Body of pancreas (tissue), 4 donors: Measurements from ENCODE around the gene LRRC23.
"Not testable (repeated sequence)": the region's sequence is repeated elsewhere in the genome, so short reads cannot be mapped to it uniquely, and the experiment has no call there.

Experiments used
- CTCF ChIP-seq, 7 experiments: fragments of 450-650 bp in 4 of 7; fragments of 200-600 bp in 3 of 7; sonication (generic) in 3 of 7; IDR thresholded peaks; one replicate each; pipeline ENCODE4 v1.5.1; 2016 to 2019; ENCODE audit warnings: antibody characterized with exemption in 7 of 7
- POLR2A ChIP-seq, 3 donors: fragments of 450-650 bp; IDR thresholded peaks; one replicate each; pipeline ENCODE4 v1.6.1; 2016; ENCODE audit warnings: antibody characterized with exemption in 3 of 3, mild to moderate bottlenecking in 2 of 3

- not testable (repeated sequence) for TF ChIP-seq CTCF, POLR2A (IDR thresholded peaks at IDR 0.05)
These were observed 18.2 kb upstream of the LRRC23 start for GRCh38 chr12:6886206-6886999.
